Astrocyte (in vitro differentiated cells and primary cell): ENCODE data around the gene MOSMO. TPM values are rescaled to one million over a fixed set of nuclear protein-coding genes. Genes with fewer than 3 reads are reported as not detected.

Experiments used
- DNase-seq: peaks from one replicate; pipeline ENCODE4 v3.0.0-alpha.2; 2010; ENCODE audit warnings: low read depth
- FAIRE-seq: peaks from 2 replicates; lab custom pipeline; 2011; peaks lifted over from hg19 to GRCh38; lab: Jason Lieb, UNC
- H2AFZ ChIP-seq: 2 replicates; pipeline ENCODE4 v1.6.0; 2012; ENCODE audit warnings: low read depth, low read length, inconsistent platforms
- H3K27ac ChIP-seq: 2 replicates; pipeline ENCODE4 v1.5.1; 2011; ENCODE audit warnings: low read depth, low read length, inconsistent platforms
- H3K27me3 ChIP-seq: 2 replicates; pipeline ENCODE4 v1.6.0; 2011; ENCODE audit warnings: low read length, inconsistent platforms; ENCODE audit not compliant: insufficient read depth
- H3K36me3 ChIP-seq: 2 replicates; pipeline ENCODE4 v1.5.1; 2011; ENCODE audit warnings: low read length, inconsistent platforms; ENCODE audit not compliant: insufficient read depth
- H3K4me1 ChIP-seq: 2 replicates; pipeline ENCODE4 v1.5.1; 2011; ENCODE audit warnings: low read length, inconsistent platforms; ENCODE audit not compliant: insufficient read depth
- H3K4me2 ChIP-seq: 2 replicates; pipeline ENCODE4 v1.6.0; 2012; ENCODE audit warnings: low read length, inconsistent platforms
- H3K4me3 ChIP-seq: 2 replicates; pipeline ENCODE4 v1.5.1; 2011; ENCODE audit warnings: low read depth, mild to moderate bottlenecking, low read length, inconsistent platforms; ENCODE audit not compliant: insufficient read depth
- H3K79me2 ChIP-seq: 2 replicates; pipeline ENCODE4 v1.6.0; 2012; ENCODE audit warnings: mild to moderate bottlenecking, low read length, inconsistent platforms; ENCODE audit not compliant: insufficient read depth
- H3K9ac ChIP-seq: 2 replicates; pipeline ENCODE4 v1.6.0; 2012; ENCODE audit warnings: mild to moderate bottlenecking, low read length, inconsistent platforms
- H3K9me3 ChIP-seq: 2 replicates; pipeline ENCODE4 v1.5.1; 2012; ENCODE audit warnings: low read depth, mild to moderate bottlenecking, low read length, inconsistent platforms; ENCODE audit not compliant: insufficient read depth
- H4K20me1 ChIP-seq: 2 replicates; pipeline ENCODE4 v1.6.0; 2012; ENCODE audit warnings: low read length, inconsistent platforms; ENCODE audit not compliant: insufficient read depth
- H3K27ac Mint-ChIP-seq: one replicate; pipeline ENCODE4 v1.8.0; 2021; ENCODE audit warnings: mild to moderate bottlenecking, mixed read lengths; ENCODE audit not compliant: unreplicated experiment
- H3K27me3 Mint-ChIP-seq: one replicate; pipeline ENCODE4 v1.8.0; 2021; ENCODE audit warnings: low read depth, mixed read lengths; ENCODE audit not compliant: unreplicated experiment
- H3K36me3 Mint-ChIP-seq: one replicate; pipeline ENCODE4 v1.8.0; 2021; ENCODE audit warnings: low read depth, mixed read lengths; ENCODE audit not compliant: unreplicated experiment
- H3K4me1 Mint-ChIP-seq: one replicate; pipeline ENCODE4 v1.8.0; 2021; ENCODE audit warnings: low read depth, mixed read lengths; ENCODE audit not compliant: unreplicated experiment
- H3K4me3 Mint-ChIP-seq: one replicate; pipeline ENCODE4 v1.8.0; 2021; ENCODE audit warnings: mild to moderate bottlenecking, moderate library complexity, mixed read lengths; ENCODE audit not compliant: unreplicated experiment
- H3K9me3 Mint-ChIP-seq: one replicate; pipeline ENCODE4 v1.8.0; 2021; ENCODE audit warnings: mild to moderate bottlenecking, mixed read lengths; ENCODE audit not compliant: unreplicated experiment
- EZH2 ChIP-seq: IDR thresholded peaks from 2 replicates; pipeline ENCODE4 v1.6.1; 2012; ENCODE audit warnings: mild to moderate bottlenecking, low read length, inconsistent platforms; ENCODE audit not compliant: insufficient read depth
- total RNA-seq: library from RNA; stranded (reverse); gene quantifications from 2 replicates; pipeline ENCODE4 v1.2.1, GENCODE V29; 2021
- TF ChIP-seq, protein P1 (sequence below): IDR thresholded peaks from 2 replicates; pipeline ENCODE4 v1.5.1; 2011; ENCODE audit warnings: low read depth, mild to moderate bottlenecking, inconsistent platforms, low read length, moderate library complexity; ENCODE audit not compliant: insufficient read depth

MOSMO gene
- total RNA-seq, 1 donor from 2014 or later: 11.5 TPM

DNA sequence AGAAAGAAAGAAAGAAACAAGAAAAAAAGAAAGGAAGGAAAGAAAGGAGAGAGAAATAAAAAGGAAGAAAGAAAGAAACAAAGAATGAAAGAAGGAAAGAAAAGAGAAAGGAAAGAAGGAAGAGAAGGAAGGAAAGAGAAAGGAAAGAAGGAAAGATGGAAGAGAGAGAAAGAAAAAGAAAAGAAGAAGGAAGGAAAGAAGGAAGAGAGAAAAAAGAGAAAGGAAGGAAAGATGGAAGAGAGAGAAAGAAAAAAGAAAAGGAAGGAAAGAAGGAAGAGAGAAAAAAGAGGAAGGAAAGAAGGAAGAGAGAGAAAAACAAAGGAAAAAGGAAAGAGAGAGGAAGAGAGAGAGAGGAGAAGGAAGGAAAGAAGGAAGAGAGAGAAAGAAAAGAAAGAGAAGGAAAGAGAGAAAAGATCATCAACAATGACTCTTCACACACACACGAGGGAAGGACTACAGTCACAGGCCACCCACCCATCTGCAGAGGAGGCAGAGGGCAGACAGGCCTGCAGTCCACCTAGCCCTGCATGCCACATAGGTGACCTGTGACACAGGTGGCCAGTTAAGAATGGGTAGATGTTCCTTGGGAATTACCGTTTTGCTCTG lies 108.3 kb downstream of the MOSMO start:
- H3K9me3 ChIP-seq: no peaks in the 10 kb centered on the region
- H3K4me3 ChIP-seq: no peak overlapping the region
- H2AFZ ChIP-seq: no peak overlapping the region
- no peak overlapping the region for H3K27ac ChIP-seq
- no peaks in the 10 kb centered on the region for H3K79me2 ChIP-seq
- H3K4me3 Mint-ChIP-seq: no peak overlapping the region
- H3K27me3 ChIP-seq: no peaks in the 10 kb centered on the region
- H3K4me1 ChIP-seq: no peaks in the 10 kb centered on the region
- H3K36me3 ChIP-seq: no peaks in the 10 kb centered on the region
- TF ChIP-seq, protein P1, sequence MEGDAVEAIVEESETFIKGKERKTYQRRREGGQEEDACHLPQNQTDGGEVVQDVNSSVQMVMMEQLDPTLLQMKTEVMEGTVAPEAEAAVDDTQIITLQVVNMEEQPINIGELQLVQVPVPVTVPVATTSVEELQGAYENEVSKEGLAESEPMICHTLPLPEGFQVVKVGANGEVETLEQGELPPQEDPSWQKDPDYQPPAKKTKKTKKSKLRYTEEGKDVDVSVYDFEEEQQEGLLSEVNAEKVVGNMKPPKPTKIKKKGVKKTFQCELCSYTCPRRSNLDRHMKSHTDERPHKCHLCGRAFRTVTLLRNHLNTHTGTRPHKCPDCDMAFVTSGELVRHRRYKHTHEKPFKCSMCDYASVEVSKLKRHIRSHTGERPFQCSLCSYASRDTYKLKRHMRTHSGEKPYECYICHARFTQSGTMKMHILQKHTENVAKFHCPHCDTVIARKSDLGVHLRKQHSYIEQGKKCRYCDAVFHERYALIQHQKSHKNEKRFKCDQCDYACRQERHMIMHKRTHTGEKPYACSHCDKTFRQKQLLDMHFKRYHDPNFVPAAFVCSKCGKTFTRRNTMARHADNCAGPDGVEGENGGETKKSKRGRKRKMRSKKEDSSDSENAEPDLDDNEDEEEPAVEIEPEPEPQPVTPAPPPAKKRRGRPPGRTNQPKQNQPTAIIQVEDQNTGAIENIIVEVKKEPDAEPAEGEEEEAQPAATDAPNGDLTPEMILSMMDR: no peak
- no peak for TF ChIP-seq EZH2
- no peak overlapping the region for H3K4me2 ChIP-seq
- FAIRE-seq (no peak), DNase-seq (no peak)
- no peaks in the 10 kb centered on the region for H3K4me1 Mint-ChIP-seq
- no peaks in the 10 kb centered on the region for H3K9me3 Mint-ChIP-seq
- no peak overlapping the region for H3K27ac Mint-ChIP-seq
- H3K9ac ChIP-seq: no peak overlapping the region
- no peaks in the 10 kb centered on the region for H3K36me3 Mint-ChIP-seq
- H4K20me1 ChIP-seq: no peaks in the 10 kb centered on the region
- H3K27me3 Mint-ChIP-seq: peaks cover 24% of the 10 kb centered on the region

DNA sequence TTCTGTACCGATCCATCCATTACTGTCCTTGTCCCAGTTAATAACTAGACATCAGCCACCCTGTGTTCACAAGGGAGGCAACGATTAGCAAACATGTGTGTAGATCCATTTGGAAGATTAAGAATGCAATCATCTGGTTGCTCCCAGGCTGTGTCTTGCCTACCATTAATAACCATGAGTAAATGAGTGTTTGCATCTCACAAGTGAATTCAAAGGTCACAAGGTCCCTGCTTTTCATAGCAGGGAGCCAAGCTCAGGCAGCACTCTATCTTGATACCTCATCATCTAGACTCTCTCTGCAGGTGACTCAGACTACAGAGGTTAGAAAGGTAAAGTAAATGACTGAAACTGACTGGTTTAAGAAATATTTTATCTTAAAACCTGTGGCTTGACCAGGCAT lies 109.7 kb downstream of the MOSMO start:
- H3K4me3 Mint-ChIP-seq: no peak overlapping the region
- H3K4me1 ChIP-seq: no peaks in the 10 kb centered on the region
- no peaks in the 10 kb centered on the region for H3K36me3 Mint-ChIP-seq
- peaks cover 2% of the 10 kb centered on the region for H3K9me3 Mint-ChIP-seq
- H3K4me2 ChIP-seq: no peak overlapping the region
- H3K27ac ChIP-seq: no peak overlapping the region
- H3K27me3 Mint-ChIP-seq: peaks cover 21% of the 10 kb centered on the region
- TF ChIP-seq, protein P1: no peak
- no peak for TF ChIP-seq EZH2
- H2AFZ ChIP-seq: no peak overlapping the region
- H3K4me1 Mint-ChIP-seq: no peaks in the 10 kb centered on the region
- H3K79me2 ChIP-seq: no peaks in the 10 kb centered on the region
- H3K36me3 ChIP-seq: no peaks in the 10 kb centered on the region
- no peaks in the 10 kb centered on the region for H3K27me3 ChIP-seq
- H4K20me1 ChIP-seq: no peaks in the 10 kb centered on the region
- no peak overlapping the region for H3K4me3 ChIP-seq
- FAIRE-seq (no peak), DNase-seq (no peak)
- no peak overlapping the region for H3K27ac Mint-ChIP-seq
- no peak overlapping the region for H3K9ac ChIP-seq
- H3K9me3 ChIP-seq: no peaks in the 10 kb centered on the region

GRCh38 chr16:22120440-22120839 lies 112.5 kb downstream of the MOSMO start:
- TF ChIP-seq, protein P1: no peak
- no peak for TF ChIP-seq EZH2
- no peaks in the 10 kb centered on the region for H3K27me3 ChIP-seq
- no peaks in the 10 kb centered on the region for H3K79me2 ChIP-seq
- no peak overlapping the region for H3K27ac ChIP-seq
- no peak for DNase-seq
- Mint-ChIP-seq H3K27ac (no peak overlapping the region), H3K27me3 (peaks cover 21% of the 10 kb centered on the region), H3K4me1 (no peaks in the 10 kb centered on the region), H3K4me3 (no peak overlapping the region), H3K9me3 (peaks cover 2% of the 10 kb centered on the region), H3K36me3 (no peaks in the 10 kb centered on the region)
- H3K9ac ChIP-seq: no peak overlapping the region
- no peak for FAIRE-seq
- no peaks in the 10 kb centered on the region for H3K9me3 ChIP-seq
- H3K4me2 ChIP-seq: no peak overlapping the region
- H3K4me3 ChIP-seq: no peak overlapping the region
- no peak overlapping the region for H2AFZ ChIP-seq
- H3K36me3 ChIP-seq: no peaks in the 10 kb centered on the region
- no peaks in the 10 kb centered on the region for H3K4me1 ChIP-seq
- no peaks in the 10 kb centered on the region for H4K20me1 ChIP-seq
